Superior temporal gyrus (tissue), 1 donor: ENCODE data around the gene TM9SF2.
"Not testable (repeated sequence)": the region's sequence is repeated elsewhere in the genome, so short reads cannot be mapped to it uniquely, and the experiment has no call there.

ENCODE experiments used
- DNase-seq: peaks from one replicate; pipeline ENCODE4 v3.0.0-alpha.2; 2016; ENCODE audit errors: extremely low spot score

The TM9SF2 gene, protein sequence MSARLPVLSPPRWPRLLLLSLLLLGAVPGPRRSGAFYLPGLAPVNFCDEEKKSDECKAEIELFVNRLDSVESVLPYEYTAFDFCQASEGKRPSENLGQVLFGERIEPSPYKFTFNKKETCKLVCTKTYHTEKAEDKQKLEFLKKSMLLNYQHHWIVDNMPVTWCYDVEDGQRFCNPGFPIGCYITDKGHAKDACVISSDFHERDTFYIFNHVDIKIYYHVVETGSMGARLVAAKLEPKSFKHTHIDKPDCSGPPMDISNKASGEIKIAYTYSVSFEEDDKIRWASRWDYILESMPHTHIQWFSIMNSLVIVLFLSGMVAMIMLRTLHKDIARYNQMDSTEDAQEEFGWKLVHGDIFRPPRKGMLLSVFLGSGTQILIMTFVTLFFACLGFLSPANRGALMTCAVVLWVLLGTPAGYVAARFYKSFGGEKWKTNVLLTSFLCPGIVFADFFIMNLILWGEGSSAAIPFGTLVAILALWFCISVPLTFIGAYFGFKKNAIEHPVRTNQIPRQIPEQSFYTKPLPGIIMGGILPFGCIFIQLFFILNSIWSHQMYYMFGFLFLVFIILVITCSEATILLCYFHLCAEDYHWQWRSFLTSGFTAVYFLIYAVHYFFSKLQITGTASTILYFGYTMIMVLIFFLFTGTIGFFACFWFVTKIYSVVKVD

DNA sequence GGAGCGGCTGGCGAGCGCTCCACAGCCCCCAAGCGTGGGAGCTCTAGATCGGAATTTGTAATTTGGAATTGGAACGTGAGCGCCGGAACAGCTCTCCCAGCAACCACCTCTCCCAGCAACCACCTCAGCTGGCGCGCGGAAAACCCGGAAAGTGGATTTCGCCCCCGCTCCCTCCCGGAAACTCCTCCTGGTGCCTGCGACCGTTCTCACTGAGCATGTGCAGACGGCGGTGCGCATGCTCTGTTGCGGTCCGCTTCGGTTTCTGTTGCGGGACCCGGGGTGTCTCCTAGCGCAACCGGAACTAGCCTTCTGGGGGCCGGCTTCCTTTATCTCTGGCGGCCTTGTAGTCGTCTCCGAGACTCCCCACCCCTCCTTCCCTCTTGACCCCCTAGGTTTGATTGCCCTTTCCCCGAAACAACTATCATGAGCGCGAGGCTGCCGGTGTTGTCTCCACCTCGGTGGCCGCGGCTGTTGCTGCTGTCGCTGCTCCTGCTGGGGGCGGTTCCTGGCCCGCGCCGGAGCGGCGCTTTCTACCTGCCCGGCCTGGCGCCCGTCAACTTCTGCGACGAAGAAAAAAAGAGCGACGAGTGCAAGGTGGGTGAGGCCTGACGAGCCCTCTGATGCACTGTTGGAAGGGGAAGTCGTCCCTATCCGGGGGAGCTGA lies at the start of gene TM9SF2:
Gene TM9SF2, plus strand, starts transcription at position 289 of the 664 bp plus-strand sequence. Its CDS starts 135 bp downstream, at position 424.
- peak; percentile 96 for DNase-seq

GRCh38 chr13:99454518-99455183 lies 46.6 kb upstream of the TM9SF2 start:
- no peak for DNase-seq

- no peak for DNase-seq
Measured at GRCh38 chr13:99459099-99459850, 42.0 kb upstream of the TM9SF2 start.

- not testable (repeated sequence) for DNase-seq
Measured at GRCh38 chr13:99460802-99461201, 40.5 kb upstream of the TM9SF2 start.

DNA sequence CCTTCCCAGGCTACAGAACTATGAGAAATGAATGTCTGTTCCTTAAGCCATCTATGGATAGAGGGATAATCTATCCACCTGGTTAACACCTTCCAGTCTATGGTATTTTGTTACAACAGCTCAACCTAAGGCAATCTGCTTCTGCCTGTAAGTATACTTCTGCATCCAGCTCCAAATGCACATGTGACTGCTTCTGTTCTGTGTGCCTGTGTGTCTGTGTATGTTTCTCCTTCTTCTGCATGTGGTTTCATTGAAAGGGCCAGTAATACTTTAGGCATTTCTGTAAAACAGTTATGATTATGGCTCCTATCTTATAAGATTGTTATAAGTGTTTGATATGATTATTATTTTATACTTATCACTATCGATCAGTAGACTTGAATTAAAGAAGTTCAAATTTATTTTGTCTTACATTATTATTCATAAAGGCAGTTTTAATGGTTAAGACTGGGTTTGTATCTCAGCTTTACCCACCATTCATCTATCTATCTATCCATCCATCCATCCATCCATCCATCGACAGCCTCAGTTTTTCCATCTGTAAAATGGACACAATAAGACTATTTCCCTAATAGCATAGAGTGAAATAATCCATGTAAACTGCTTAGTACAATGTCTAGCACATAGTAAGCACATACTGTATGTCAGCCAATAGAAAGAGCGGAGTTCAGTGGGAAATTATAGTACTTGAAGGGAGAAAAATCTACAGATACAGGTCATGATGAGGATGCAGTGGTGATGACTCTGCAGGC lies 37.5 kb upstream of the TM9SF2 start:
- DNase-seq, result no peak

DNA sequence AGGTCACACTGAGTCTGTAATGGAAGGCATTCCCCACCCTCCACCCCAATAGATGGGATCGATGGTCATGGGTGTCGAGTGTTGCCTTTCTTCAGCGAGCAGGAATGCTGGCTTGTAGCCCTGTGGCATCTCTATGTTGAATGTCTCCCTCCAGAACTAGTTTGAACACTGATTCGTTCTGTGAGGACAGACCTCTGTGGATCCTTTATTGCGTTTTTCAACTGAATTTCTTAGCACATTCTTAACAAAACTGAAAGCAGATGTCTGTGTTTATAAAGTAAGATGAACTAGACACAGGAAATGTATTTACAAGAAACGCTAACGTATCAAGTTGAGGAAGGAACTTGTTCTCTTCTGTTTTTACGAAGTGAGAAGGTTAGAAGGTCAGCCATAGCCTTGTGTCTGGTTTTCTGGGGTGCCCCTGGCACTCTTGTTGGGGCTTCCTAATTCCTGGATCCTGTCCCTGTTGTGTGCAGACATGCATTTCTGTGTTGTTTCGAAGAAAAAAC lies 36.8 kb upstream of the TM9SF2 start:
- DNase-seq, result no peak

GRCh38 chr13:99465454-99465853 lies 35.8 kb upstream of the TM9SF2 start:
- DNase-seq, result no peak

DNA sequence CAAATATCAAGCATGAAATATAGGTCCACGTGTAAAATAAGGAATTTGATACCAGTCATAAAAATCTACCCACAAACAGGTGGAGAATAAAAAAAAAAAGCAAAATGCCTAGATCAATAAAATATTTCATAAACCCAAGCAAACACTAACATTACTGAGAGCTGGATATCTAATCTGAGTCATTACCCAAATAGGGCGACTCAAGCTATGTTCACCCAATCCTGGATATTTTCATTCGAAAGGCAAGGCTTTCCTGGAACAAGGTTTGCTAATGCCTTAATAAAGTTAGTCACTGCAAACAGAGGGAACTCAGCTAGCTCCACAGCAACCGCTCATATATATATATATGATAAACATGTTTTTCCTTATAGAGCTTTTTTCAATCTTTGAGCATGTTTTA lies 33.5 kb upstream of the TM9SF2 start:
- DNase-seq, result no peak

DNA sequence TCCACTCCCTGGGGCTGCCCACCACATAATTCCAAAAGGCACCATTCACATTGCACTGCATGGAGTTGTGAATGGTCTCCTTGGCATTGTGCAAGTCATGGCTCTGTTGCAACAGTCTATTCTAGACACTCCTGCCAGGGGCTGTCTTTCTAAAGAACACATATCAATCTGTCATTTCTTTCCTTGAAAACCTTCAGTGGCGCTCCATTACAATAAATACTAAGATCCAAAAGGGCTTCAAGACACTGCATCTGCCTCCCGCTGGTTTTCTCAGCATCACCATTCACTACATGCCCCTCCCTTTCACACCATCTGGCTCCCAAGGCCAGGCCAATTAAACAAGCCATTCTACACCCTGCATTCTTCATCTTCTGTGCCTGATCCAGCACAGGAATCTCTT lies 32.2 kb upstream of the TM9SF2 start:
- no peak for DNase-seq

GRCh38 chr13:99470027-99470426 lies 31.2 kb upstream of the TM9SF2 start:
- DNase-seq, result no peak

GRCh38 chr13:99471221-99472121 lies 29.8 kb upstream of the TM9SF2 start:
- no peak for DNase-seq

GRCh38 chr13:99472122-99472440 lies 29.2 kb upstream of the TM9SF2 start:
- no peak for DNase-seq

GRCh38 chr13:99473515-99473914 lies 27.8 kb upstream of the TM9SF2 start:
- no peak for DNase-seq

DNA sequence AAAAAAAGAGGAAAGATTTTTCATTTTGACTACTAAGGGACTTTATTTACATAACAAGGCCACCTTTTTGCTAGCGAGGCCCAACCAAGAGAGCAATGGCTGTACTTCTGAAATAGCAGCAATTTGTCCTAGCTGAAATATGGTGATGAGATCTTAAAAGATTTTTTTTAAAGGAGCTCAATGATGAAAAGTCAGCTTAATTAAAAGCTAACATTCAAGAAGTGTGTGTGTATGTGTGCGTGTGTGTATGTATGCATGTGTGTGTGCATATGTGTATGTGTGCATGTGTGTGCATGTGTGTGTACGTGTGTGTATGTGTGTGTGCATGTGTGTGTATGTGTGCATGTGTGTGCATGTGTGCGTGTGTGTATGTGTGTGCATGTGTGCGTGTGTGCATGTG lies 24.6 kb upstream of the TM9SF2 start:
- no peak for DNase-seq

DNA sequence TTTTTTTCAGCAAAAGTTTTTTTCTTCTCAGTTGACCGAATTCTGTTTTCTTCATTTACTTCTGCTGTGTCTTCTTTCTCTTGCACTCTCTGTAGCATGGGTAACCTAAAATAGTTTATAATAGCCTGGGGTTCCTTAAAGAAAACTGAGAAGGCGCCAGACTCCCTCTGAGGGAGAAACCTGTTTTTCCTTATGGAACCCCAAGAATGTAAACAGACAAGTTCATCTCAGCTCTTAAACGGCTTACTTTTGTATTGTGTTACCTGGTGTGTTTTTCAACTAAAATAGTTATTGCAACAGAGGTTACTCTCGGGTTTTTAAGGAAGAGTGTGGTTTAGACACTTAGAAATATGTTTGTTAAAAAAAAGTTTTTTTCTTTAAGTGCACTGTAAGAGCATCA lies 23.8 kb upstream of the TM9SF2 start:
- DNase-seq, result no peak

DNA sequence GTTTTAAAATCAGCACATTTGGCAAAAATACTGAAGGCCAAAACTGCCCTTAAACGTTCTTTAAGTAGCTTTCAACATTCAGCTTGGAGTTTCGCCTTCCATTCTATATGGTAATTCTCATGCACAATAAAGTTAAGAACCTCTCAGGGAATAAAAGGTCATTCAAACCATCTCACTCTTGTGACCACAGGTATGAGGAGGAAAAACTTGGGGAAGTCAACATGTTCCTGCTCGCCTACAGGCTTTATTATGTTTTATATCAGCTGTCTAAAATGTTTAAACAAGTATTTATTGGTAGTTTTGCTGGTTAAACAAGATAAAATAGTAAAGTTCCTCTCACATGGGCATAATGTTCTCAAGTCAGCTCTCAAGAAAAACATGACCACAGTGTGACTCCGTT lies 19.9 kb upstream of the TM9SF2 start:
- no peak for DNase-seq

GRCh38 chr13:99484473-99484872 lies 16.8 kb upstream of the TM9SF2 start:
- no peak for DNase-seq

DNA sequence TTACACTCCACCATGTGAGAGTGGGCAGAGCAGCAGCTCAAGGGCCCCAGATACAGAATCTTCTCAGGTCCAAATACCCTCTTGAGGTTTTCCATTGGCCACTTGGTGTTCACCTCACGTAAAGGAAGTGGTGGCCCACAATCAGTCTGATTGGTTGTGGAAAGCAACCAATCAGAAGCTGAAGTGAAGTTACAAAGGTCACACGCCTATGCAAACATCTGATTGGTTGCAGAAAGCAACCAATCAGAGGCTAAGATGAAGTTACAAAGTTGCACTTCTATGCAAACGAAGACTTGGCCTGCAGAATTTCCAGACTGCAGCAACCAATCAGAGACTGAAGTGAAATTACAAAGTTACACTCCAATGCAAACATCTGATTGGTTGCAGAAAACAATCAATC lies 14.3 kb upstream of the TM9SF2 start:
- no peak for DNase-seq

DNA sequence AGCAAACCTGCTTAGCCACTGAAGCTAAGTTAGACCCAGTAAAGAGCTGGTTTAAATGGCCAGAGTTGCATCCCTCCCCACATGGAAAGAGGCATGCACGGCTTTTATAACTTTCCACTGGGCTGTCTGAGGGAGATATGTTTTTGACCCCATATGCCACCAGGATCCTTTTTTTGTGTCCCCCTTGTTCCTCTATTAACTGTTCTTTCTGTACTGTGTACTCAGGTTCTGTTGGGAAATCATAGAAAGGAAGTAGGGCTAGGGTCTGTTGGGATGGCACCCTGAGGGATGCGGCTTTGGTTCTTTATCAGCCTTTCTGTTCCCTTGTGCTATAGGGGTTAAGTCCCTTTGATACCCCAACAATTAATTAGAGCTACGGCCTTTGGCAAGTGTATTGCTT lies 12.2 kb upstream of the TM9SF2 start:
- no peak for DNase-seq

DNA sequence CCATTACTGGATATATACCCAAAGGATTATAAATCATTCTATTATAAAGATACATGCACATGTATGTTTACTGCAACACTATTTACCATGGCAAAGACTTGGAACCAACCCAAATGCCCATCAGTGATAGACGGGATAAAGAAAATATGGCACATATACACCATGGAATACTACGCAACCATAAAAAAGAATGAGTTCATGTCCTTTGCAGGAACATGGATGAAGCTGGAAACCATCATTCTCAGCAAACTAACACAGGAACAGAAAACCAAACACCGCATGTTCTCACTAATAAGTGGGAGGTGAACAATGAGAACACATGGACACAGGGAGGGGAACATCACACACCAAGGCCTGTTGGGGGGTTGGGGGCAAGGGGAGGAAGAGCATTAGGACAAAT lies 9.5 kb upstream of the TM9SF2 start:
- not testable (repeated sequence) for DNase-seq
